Endothelial cell (in vitro differentiated cells): Measurements from ENCODE around the gene PDE4D. TPM values are rescaled to one million over a fixed set of nuclear protein-coding genes. Genes with fewer than 3 reads are reported as not detected.

ENCODE experiments used
- DNase-seq: peaks from one replicate; pipeline ENCODE4 v3.0.0; 2021; ENCODE audit warnings: low spot score
- H3K27ac Mint-ChIP-seq: one replicate; pipeline ENCODE4 v1.8.0; 2021; ENCODE audit warnings: mixed read lengths, inconsistent platforms; ENCODE audit not compliant: unreplicated experiment
- H3K27me3 Mint-ChIP-seq: one replicate; pipeline ENCODE4 v1.8.0; 2021; ENCODE audit warnings: mild to moderate bottlenecking, moderate library complexity, mixed read lengths, inconsistent platforms; ENCODE audit not compliant: unreplicated experiment
- H3K36me3 Mint-ChIP-seq: one replicate; pipeline ENCODE4 v1.8.0; 2021; ENCODE audit warnings: mild to moderate bottlenecking, low read depth, mixed read lengths, inconsistent platforms; ENCODE audit not compliant: unreplicated experiment
- H3K4me1 Mint-ChIP-seq: one replicate; pipeline ENCODE4 v1.8.0; 2021; ENCODE audit warnings: mild to moderate bottlenecking, mixed read lengths, inconsistent platforms; ENCODE audit not compliant: unreplicated experiment
- H3K4me3 Mint-ChIP-seq: one replicate; pipeline ENCODE4 v1.8.0; 2021; ENCODE audit warnings: mild to moderate bottlenecking, mixed read lengths, inconsistent platforms; ENCODE audit not compliant: unreplicated experiment
- H3K9me3 Mint-ChIP-seq: one replicate; pipeline ENCODE4 v1.8.0; 2021; ENCODE audit warnings: mixed read lengths, inconsistent platforms; ENCODE audit not compliant: unreplicated experiment
- total RNA-seq: library from RNA; stranded (reverse); fragmentation: NEBNext Ultra II Directional; extraction: Animal tissue kit (Norgen Biotek cat#: 25700); gene quantifications from one replicate; pipeline ENCODE4 v1.2.1, GENCODE V29; 2021; ENCODE audit not compliant: unreplicated experiment
- TF ChIP-seq, protein P1 (sequence below): fragments of 200-600 bp; sonication (generic); IDR thresholded peaks from one replicate; pipeline ENCODE4 v1.5.0; 2021; ENCODE audit warnings: antibody characterized with exemption; ENCODE audit not compliant: unreplicated experiment

Gene PDE4D
- total RNA-seq, 1 donor from 2014 or later, result 9.4 TPM

DNA sequence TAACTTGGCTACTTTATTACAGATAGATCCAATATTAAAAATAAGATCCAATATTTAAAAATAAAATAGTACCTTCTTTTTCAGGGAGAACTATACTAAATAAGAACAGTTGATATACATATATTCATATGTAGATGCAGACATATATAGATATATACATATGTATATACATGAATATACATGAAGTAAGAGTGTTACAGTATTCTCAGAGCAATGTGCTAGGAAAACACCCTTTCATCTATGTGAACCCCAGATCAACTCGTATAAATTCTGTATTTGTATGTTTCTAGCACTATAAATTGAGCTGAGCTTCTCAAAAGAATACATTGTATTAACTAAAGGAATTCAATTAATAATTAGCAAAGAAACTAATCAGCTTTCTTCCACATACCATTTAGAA is 287.6 kb downstream of the PDE4D start:
- no peaks in the 10 kb centered on the region for H3K9me3 Mint-ChIP-seq
- no peak overlapping the region for H3K27ac Mint-ChIP-seq
- no peak for DNase-seq
- H3K36me3 Mint-ChIP-seq, result no peaks in the 10 kb centered on the region
- no peak overlapping the region for H3K4me3 Mint-ChIP-seq
- H3K4me1 Mint-ChIP-seq, result no peaks in the 10 kb centered on the region
- H3K27me3 Mint-ChIP-seq, result no peaks in the 10 kb centered on the region
- TF ChIP-seq, protein P1, sequence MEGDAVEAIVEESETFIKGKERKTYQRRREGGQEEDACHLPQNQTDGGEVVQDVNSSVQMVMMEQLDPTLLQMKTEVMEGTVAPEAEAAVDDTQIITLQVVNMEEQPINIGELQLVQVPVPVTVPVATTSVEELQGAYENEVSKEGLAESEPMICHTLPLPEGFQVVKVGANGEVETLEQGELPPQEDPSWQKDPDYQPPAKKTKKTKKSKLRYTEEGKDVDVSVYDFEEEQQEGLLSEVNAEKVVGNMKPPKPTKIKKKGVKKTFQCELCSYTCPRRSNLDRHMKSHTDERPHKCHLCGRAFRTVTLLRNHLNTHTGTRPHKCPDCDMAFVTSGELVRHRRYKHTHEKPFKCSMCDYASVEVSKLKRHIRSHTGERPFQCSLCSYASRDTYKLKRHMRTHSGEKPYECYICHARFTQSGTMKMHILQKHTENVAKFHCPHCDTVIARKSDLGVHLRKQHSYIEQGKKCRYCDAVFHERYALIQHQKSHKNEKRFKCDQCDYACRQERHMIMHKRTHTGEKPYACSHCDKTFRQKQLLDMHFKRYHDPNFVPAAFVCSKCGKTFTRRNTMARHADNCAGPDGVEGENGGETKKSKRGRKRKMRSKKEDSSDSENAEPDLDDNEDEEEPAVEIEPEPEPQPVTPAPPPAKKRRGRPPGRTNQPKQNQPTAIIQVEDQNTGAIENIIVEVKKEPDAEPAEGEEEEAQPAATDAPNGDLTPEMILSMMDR, result no peak

DNA sequence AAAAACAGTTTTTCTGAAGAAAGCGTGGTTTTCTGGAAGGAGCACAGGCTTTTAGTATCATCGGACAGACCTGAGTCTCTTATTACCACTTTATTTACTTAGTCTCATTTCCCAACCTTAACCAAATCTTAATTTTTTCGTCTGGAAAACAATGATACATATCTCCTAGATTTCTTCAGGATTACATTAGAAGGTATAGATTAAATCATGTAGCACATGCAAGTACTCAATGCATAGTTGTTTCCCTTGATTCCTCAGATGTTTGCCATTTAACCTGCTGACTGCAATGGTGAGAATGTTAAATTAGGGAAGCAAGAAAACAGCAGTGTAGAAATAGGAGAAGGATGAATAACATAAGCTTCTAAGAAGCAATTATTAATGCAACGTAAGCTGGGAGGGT is 289.4 kb downstream of the PDE4D start:
- no peak for DNase-seq
- TF ChIP-seq, protein P1, result no peak
- Mint-ChIP-seq H3K36me3 (no peaks in the 10 kb centered on the region), H3K27ac (no peak overlapping the region), H3K4me1 (no peaks in the 10 kb centered on the region), H3K9me3 (no peaks in the 10 kb centered on the region), H3K27me3 (no peaks in the 10 kb centered on the region), H3K4me3 (no peak overlapping the region)

DNA sequence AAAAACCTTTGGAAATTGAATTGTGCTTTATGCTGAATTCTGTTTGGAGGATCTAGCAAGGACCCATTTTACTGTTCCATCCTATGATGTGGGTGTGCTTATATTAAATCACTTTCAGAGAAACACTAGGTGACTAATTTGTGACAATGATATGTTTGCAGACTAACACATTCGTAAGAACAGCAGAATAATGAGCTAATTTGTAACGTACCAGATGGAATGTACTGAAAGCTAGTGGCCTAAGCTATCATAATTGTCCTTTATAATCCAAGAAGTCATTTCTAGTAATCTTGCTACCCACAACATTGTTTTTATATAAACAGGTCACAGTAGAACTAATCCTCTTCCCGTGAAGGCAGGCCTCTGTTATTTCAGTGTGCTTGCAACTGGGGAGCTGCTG is 292.5 kb downstream of the PDE4D start:
- Mint-ChIP-seq H3K36me3 (no peaks in the 10 kb centered on the region), H3K27me3 (no peaks in the 10 kb centered on the region), H3K9me3 (no peaks in the 10 kb centered on the region), H3K4me1 (peaks cover 8% of the 10 kb centered on the region), H3K4me3 (no peak overlapping the region), H3K27ac (no peak overlapping the region)
- TF ChIP-seq, protein P1, result no peak
- DNase-seq, result no peak

- Mint-ChIP-seq H3K27me3 (no peaks in the 10 kb centered on the region), H3K4me1 (peaks cover 8% of the 10 kb centered on the region), H3K4me3 (no peak overlapping the region), H3K27ac (no peak overlapping the region), H3K9me3 (no peaks in the 10 kb centered on the region), H3K36me3 (no peaks in the 10 kb centered on the region)
- no peak for DNase-seq
- TF ChIP-seq, protein P1, result no peak
Observed at GRCh38 chr5:59600153-59600552, 293.4 kb downstream of the PDE4D start.

- Mint-ChIP-seq H3K4me3 (no peak overlapping the region), H3K27me3 (no peaks in the 10 kb centered on the region), H3K4me1 (peaks cover 8% of the 10 kb centered on the region), H3K27ac (no peak overlapping the region), H3K9me3 (no peaks in the 10 kb centered on the region), H3K36me3 (no peaks in the 10 kb centered on the region)
- DNase-seq, result no peak
- TF ChIP-seq, protein P1, result no peak
Observed at GRCh38 chr5:59599729-59600128, 293.8 kb downstream of the PDE4D start.
